Spleen (tissue), 7 donors: ENCODE results near the gene KCNJ9.

Experiments
- POLR2A ChIP-seq, 3 donors: fragments of 450-650 bp; IDR thresholded peaks; one replicate each; pipeline ENCODE4 v1.5.1; 2017; ENCODE audit warnings: antibody characterized with exemption in 3 of 3, mild to moderate bottlenecking in 1 of 3
- TF ChIP-seq, protein P1 (sequence below), 11 experiments: fragments of 200-600 bp in 7 of 11; fragments of 450-650 bp in 4 of 11; sonication (generic) in 4 of 11; IDR thresholded peaks in 8 of 11; conservative IDR thresholded peaks in 3 of 11; 1 replicate in 7 of 11; 2 replicates in 4 of 11; pipeline versions ENCODE4 v1.4.0 to v1.8.0; 2016 to 2021; ENCODE audit warnings: antibody characterized with exemption in 11 of 11, inconsistent platforms in 4 of 11, mild to moderate bottlenecking in 1 of 11
- donor health status: DM: no; HTN: no; CAD: no; lungs with moderate emphysema.
- donor health status: DM: no; HTN: no; CAD: no.
- donor health status: DM: no; HTN: no; CAD: no.

DNA sequence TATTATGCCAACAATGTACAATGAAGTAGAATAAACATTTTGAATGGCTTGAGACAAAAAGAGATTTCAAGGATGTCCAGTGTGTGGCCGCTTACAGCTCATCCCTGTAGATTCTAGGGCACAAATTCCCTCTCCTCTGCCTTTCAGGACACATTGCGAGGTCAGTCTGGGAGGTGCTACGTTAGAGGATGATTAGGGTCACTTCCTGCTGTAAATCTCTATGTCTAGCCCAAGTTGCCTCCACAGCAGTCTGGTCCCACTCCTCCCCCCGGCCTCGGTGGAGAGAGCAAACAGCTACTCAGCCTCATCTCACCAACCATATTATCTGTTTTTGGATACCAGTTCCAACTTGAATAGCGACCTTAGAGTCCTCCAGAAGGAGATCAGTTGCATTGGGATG is 28.4 kb upstream of the KCNJ9 start:
- TF ChIP-seq, protein P1, sequence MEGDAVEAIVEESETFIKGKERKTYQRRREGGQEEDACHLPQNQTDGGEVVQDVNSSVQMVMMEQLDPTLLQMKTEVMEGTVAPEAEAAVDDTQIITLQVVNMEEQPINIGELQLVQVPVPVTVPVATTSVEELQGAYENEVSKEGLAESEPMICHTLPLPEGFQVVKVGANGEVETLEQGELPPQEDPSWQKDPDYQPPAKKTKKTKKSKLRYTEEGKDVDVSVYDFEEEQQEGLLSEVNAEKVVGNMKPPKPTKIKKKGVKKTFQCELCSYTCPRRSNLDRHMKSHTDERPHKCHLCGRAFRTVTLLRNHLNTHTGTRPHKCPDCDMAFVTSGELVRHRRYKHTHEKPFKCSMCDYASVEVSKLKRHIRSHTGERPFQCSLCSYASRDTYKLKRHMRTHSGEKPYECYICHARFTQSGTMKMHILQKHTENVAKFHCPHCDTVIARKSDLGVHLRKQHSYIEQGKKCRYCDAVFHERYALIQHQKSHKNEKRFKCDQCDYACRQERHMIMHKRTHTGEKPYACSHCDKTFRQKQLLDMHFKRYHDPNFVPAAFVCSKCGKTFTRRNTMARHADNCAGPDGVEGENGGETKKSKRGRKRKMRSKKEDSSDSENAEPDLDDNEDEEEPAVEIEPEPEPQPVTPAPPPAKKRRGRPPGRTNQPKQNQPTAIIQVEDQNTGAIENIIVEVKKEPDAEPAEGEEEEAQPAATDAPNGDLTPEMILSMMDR (IDR thresholded peaks at IDR 0.05 in 8 of 11, conservative IDR thresholded peaks at IDR 0.05 in 3 of 11) = no peak
- TF ChIP-seq POLR2A (IDR thresholded peaks at IDR 0.05) = no peak
